ENCODE data around the gene HTRA3.
A peak's percentile ranks its signal among the peaks of the same experiment; 100 is the strongest.
"Not testable (repeated sequence)": the region's sequence is repeated elsewhere in the genome, so short reads cannot be mapped to it uniquely, and the experiment has no call there.

The HTRA3 gene

DNA sequence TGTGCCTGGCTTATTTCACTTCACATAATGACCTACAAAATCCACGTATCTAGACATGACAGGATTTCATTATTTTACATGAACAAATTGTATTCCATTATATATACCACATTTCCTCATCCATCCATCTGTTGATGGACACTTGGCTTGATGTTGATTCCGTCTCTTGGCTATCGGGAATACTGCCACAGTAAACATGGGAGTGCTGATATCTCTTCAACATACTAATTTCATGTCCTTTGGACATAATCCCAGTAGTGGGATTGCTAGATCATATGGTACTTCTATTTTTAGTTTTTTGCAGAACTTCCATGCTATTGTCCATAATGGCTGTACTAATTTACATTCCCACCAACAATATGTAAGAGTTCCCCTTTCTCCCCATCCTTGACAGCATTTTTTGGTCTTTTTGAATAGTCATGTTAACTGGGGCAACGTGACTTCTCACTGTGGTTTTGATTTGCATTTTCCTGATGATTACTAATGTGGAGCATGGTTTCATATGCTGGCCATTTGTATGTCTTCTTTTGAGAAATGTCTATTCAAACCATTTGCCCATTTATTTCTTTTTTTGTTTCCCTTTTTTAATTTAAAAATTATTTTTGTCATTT is 68.9 kb downstream of the HTRA3 start:
- DNase-seq: no peak

DNA sequence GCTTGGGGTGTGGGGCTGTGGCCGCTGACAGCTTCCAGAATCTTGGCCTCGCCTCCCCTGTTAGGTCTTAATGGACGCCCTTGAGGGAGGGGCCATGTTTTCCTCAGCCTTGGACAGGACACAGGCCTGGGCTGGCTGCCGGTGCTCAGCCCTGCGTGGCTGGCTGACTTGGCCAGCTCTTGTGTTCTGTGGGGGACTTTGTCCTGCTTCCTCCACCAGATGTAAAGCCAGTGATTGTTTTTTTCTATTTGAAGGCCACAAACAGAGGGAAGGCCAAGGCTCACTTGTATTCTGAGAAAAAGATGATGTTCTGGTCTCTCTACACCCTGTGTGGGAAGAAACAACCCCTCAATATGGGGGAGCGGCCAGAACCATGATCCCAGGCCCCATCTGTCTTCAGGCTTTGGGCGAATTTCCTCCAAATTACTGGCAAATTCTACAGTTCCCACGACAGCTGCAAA is 71.3 kb downstream of the HTRA3 start:
- peak in 40 of 51 donors; percentile 14 to 87 (median 58) for DNase-seq

GRCh38 chr4:8341281-8341680 is 71.7 kb downstream of the HTRA3 start:
- not testable (repeated sequence) for DNase-seq

DNA sequence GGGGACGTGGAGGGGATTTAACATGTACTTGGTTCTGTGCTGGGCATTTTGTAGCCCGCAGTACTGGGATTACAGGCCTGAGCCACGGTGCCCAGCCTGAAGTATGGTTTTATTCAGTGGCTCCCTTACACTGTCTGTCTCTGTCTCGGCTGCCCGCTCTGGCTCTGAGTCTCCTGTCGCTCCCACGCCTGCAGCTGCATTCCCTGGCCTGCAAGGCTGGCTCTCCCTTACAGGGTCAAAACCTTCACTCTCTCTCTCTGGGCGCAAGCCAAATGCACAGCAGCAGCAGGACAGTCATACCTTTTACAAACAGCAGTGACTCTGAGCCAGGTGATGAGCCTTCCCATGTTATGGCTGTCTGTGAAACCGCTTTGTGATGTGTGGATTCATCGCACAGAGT is 72.1 kb downstream of the HTRA3 start:
- peak in 21 of 51 donors; percentile 11 to 57 (median 36) for DNase-seq

- no peak for DNase-seq
Observed at GRCh38 chr4:8342651-8343261, 73.2 kb downstream of the HTRA3 start.

- no peak for DNase-seq
Observed at GRCh38 chr4:8343262-8343966, 73.9 kb downstream of the HTRA3 start.

- no peak for DNase-seq
Observed at GRCh38 chr4:8343967-8344331, 74.4 kb downstream of the HTRA3 start.

- no peak for DNase-seq
Observed at GRCh38 chr4:8344377-8344776, 74.8 kb downstream of the HTRA3 start.

DNA sequence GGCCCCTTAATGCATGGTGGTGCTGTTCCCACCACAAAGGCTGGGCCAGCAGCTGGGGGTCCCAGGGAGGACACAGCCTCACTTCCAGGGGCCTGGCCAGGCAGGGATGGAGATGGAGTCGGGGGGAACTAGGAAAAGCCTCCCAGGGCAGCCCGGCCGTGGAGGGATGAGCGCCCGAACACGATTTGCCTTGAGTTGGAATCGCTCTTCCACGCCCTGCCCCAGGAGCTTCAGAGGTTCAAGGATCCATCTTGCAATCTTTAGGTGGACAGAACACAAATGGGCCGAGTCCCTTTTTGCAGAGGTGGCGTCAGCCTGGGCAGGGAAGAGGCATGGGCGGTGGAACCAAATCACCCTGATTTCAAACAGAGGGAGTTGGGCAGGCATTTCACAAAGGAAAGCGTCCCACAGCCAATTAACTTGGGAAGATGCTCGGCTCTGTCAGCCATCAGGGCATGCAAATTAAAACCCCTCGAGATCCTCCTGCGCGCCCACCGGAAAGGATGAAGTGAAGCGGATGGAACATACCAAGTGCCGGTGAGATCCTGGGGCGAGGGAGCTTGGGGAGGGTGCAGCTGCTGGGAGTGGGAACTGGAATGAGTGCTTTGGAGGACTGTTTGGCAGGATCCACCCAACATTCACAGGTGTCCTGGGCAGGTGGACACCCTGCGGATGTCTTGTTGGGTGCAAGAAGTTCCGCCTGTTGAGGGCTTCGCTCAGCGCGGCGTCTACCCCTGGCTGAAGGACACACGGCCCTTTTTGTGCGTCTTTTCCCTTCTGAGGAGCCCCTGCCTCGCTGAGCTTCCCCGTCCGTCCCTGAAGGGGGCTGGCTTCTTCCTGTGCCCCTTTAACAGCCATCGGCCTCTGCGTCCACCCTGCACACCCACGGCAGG is 75.7 kb downstream of the HTRA3 start:
- DNase-seq: no peak

DNA sequence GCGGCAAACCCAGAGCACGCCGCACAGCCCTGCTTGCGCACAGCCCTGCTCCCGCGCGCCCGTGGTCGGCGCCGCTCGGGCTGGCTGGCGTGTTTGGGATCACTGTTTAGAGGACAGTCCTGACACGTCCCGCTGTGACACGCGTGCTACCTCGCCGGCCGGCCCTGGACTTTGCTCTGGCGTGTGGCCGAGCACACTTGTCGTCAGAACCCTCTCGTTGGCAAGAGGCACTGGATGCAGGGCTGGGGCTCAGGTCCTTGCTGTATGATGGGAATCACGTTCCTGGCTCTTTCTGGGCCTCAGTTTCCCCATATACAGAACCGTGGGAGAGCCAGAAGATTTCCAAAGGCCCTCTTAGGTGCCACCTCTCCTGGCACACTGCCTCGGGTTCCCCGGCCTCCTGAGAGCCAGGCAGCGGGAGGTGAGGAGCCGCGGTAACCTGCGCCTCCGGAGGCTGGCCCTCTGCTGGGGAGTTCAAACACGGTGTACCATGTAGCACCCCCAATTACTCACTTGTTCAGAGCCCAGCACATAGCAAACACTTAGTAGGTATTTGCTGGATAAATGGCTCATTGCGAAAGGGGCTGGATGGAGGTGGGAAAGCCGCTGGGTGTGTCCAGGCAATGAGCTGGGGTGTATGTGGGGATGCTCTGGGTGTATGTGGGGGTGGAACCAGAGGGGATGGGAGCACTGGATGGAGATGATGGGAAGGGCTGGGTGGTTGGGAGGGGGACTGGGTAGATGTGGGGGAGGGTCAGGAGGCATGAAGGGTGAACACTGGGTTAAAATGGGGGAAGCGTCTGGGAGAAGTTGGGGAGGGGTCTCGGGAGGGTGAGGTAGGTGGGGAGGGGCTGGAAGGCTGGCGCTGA is 76.6 kb downstream of the HTRA3 start:
- DNase-seq: no peak

DNA sequence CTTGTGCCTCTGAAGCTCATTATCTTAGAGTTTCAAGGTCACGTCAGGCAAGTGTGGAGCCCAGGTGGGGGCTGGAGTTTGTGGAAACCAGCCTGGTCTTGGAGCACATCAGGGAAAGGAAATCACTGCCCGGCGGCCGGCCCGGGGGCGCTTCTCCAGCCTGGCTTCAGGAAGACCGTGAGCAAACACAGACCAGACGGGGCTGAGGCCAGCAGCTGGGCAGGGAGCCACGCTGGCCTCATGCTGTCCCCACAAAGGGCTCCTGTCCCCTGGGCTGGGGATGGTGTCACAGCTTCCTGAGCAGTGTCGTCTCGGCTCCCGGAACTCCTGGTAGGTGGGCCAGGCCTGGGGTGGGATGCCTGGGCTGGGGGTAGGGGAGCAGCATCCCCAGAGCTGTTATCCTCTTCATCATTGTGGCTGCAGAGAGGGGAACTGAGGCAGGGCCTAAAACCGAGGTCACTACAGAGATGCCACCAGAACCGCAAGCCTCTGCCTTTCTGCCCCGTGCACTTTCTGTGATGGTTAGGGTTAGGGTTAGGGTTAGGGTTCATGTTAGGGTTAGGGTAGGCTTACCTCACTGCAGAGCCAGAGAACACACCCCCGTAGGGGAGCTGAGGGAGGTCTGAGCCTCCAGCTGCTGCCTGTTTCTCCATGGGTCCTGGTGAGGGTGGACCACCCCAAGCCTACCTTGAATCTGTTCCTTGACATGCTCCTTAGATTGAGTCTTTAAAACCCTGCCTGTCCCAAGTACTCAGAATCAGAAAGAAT is 77.5 kb downstream of the HTRA3 start:
- peak in 31 of 51 donors; percentile 19 to 77 (median 44) for DNase-seq

- no peak for DNase-seq
Observed at GRCh38 chr4:8347660-8348059, 78.1 kb downstream of the HTRA3 start.

GRCh38 chr4:8348071-8348470 is 78.5 kb downstream of the HTRA3 start:
- DNase-seq: no peak

- not testable (repeated sequence) for DNase-seq
Observed at GRCh38 chr4:8349236-8349635, 79.7 kb downstream of the HTRA3 start.

GRCh38 chr4:8349664-8350236 is 80.2 kb downstream of the HTRA3 start:
- no peak for DNase-seq

GRCh38 chr4:8350352-8350751 is 80.8 kb downstream of the HTRA3 start:
- no peak for DNase-seq

DNA sequence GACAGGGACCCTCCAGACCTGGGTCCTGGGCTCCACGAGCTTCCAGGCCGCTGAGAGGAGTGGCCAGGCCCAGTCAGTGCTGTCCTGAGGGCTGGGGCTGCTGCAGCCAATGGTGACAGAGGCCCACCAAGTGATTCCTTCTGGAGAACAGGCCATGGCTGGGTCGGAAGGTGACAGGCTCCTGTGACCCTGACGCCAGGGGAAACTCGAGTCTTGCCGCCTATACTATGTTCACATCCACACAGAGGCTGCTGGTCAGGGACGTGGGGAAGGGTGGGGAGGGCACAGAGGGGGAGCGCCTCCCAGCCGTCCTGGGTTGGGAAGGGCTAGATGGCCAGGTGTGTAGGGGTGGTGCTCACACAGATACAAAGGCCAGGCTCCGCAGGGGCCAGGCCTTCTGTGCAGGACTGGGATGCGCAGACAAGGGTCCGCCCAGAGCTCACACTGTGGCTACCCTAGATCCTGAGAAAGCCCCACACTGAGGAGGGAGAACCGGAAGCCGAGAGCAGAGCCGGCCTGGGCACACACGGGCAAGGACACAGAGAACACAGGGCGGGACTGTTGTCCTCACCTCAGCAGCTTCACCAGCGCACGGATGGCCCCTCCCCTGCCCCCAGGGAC is 81.4 kb downstream of the HTRA3 start:
- no peak for DNase-seq

GRCh38 chr4:8351931-8352367 is 82.4 kb downstream of the HTRA3 start:
- DNase-seq: peak in 4 of 51 donors; percentile 12 to 40 (median 17)
